Fibroblast of lung (primary cell): ENCODE data around the gene PSMB1. TPM values are rescaled to one million over a fixed set of nuclear protein-coding genes. Genes with fewer than 3 reads are reported as not detected.

Experiments
- DNase-seq, 2 donors: peaks; one replicate each; pipeline versions ENCODE4 v3.0.0 to v3.0.0-alpha.2; 2010; ENCODE audit warnings: low read depth in 2 of 2
- H2AFZ ChIP-seq: 2 replicates; pipeline ENCODE4 v1.5.1; 2012; ENCODE audit warnings: low read length, control low read depth, inconsistent platforms
- H3K27ac ChIP-seq: 2 replicates; pipeline ENCODE4 v1.5.1; 2011; ENCODE audit warnings: low read length, control low read depth; ENCODE audit not compliant: insufficient read depth
- H3K27me3 ChIP-seq: 2 replicates; pipeline ENCODE4 v1.5.1; 2011; ENCODE audit warnings: mild to moderate bottlenecking, low read length; ENCODE audit not compliant: control insufficient read depth, insufficient read depth
- H3K36me3 ChIP-seq: 2 replicates; pipeline ENCODE4 v1.5.1; 2011; ENCODE audit warnings: low read length; ENCODE audit not compliant: control insufficient read depth, insufficient read depth
- H3K4me1 ChIP-seq: 2 replicates; pipeline ENCODE4 v1.5.1; 2011; ENCODE audit warnings: low read length; ENCODE audit not compliant: control insufficient read depth, insufficient read depth; ENCODE audit errors: extremely low read depth
- H3K4me2 ChIP-seq: 2 replicates; pipeline ENCODE4 v1.5.1; 2011; ENCODE audit warnings: low read length, control low read depth; ENCODE audit not compliant: insufficient read depth; ENCODE audit errors: extremely low read depth
- H3K4me3 ChIP-seq, 4 experiments: fragments of 200-600 bp in 1 of 4; sonication (generic) in 1 of 4; replicated peaks in 1 of 4; 2 replicates each; pipeline ENCODE4 v1.5.1; 2011 to 2016; ENCODE audit warnings: low read length in 4 of 4, low read depth in 3 of 4, mild to moderate bottlenecking in 3 of 4, control low read depth in 2 of 4, inconsistent platforms in 1 of 4, mixed read lengths in 1 of 4; ENCODE audit not compliant: insufficient read depth in 1 of 4; ENCODE audit errors: control extremely low read depth in 1 of 4
- H3K79me2 ChIP-seq: 2 replicates; pipeline ENCODE4 v1.5.1; 2012; ENCODE audit warnings: mild to moderate bottlenecking, low read length, inconsistent platforms; ENCODE audit not compliant: control insufficient read depth, insufficient read depth
- H3K9ac ChIP-seq: 2 replicates; pipeline ENCODE4 v1.5.1; 2011; ENCODE audit warnings: mild to moderate bottlenecking, low read length, control low read depth; ENCODE audit not compliant: insufficient read depth
- H3K9me3 ChIP-seq: 2 replicates; pipeline ENCODE4 v1.5.1; 2012; ENCODE audit warnings: low read depth, low read length; ENCODE audit not compliant: control insufficient read depth, insufficient read depth
- H4K20me1 ChIP-seq: 2 replicates; pipeline ENCODE4 v1.5.1; 2011; ENCODE audit warnings: low read length; ENCODE audit not compliant: control insufficient read depth, insufficient read depth; ENCODE audit errors: extremely low read depth
- EZH2 ChIP-seq: IDR thresholded peaks from 2 replicates; pipeline ENCODE4 v1.5.1; 2012; ENCODE audit warnings: low read length, control low read depth, mild to moderate bottlenecking; ENCODE audit errors: missing control alignments
- polyA plus RNA-seq, 2 donors: library from polyadenylated mRNA; depleted of rRNA in 1 of 2; stranded (reverse) in 1 of 2; unstranded in 1 of 2; fragments of >200 nt; gene quantifications; 2 replicates each; pipeline ENCODE4 v1.2.1, GENCODE V29; 2011 to 2012; ENCODE audit warnings: missing spikeins in 1 of 2
- total RNA-seq: library from RNA; depleted of rRNA; stranded (reverse); fragments of >200 nt; gene quantifications from 2 replicates; pipeline ENCODE4 v1.2.1, GENCODE V29; 2014
- TF ChIP-seq, protein P1 (sequence below), 2 donors: IDR thresholded peaks in 1 of 2; conservative IDR thresholded peaks in 1 of 2; 1 replicate in 1 of 2; 2 replicates in 1 of 2; pipeline ENCODE4 v1.5.1; 2011 to 2012; ENCODE audit warnings: low read length in 2 of 2, control low read depth in 1 of 2, inconsistent platforms in 1 of 2, low read depth in 1 of 2, mild to moderate bottlenecking in 1 of 2

The PSMB1 gene
- total and polyA plus RNA-seq, 2 donors (not counting 1 experiment from before 2014, with no cell fraction given) = 227 to 489 TPM

GRCh38 chr6:170554013-170554795, 1.1 kb upstream of the PSMB1 start, which contains the start of gene TBP:
Gene TBP, plus strand, starts transcription at chr6:170554369. Its CDS starts 2,661 bp downstream, at chr6:170557030.
- H3K36me3 ChIP-seq = peaks cover 2% of the 10 kb centered on the region
- H3K27me3 ChIP-seq = no peaks in the 10 kb centered on the region
- H3K4me2 ChIP-seq = peak within 1 kb of the TSS; percentile 98
- peak within 1 kb of the TSS; percentile 97 for H3K27ac ChIP-seq
- H3K4me1 ChIP-seq = peaks cover 5% of the 10 kb centered on the region
- peaks cover 68% of the 10 kb centered on the region for H3K79me2 ChIP-seq
- H2AFZ ChIP-seq = peak within 1 kb of the TSS; percentile 94
- DNase-seq = peak; percentile 99
- no peaks in the 10 kb centered on the region for H4K20me1 ChIP-seq
- H3K9me3 ChIP-seq = no peaks in the 10 kb centered on the region
- TF ChIP-seq, protein P1, sequence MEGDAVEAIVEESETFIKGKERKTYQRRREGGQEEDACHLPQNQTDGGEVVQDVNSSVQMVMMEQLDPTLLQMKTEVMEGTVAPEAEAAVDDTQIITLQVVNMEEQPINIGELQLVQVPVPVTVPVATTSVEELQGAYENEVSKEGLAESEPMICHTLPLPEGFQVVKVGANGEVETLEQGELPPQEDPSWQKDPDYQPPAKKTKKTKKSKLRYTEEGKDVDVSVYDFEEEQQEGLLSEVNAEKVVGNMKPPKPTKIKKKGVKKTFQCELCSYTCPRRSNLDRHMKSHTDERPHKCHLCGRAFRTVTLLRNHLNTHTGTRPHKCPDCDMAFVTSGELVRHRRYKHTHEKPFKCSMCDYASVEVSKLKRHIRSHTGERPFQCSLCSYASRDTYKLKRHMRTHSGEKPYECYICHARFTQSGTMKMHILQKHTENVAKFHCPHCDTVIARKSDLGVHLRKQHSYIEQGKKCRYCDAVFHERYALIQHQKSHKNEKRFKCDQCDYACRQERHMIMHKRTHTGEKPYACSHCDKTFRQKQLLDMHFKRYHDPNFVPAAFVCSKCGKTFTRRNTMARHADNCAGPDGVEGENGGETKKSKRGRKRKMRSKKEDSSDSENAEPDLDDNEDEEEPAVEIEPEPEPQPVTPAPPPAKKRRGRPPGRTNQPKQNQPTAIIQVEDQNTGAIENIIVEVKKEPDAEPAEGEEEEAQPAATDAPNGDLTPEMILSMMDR (conservative IDR thresholded peaks at IDR 0.05 in 1 of 2, IDR thresholded peaks at IDR 0.05 in 1 of 2; ENCODE audit: low read depth in 1 of 2, low read length in 2 of 2) = no peak
- TF ChIP-seq EZH2 = no peak
- H3K4me3 ChIP-seq = peak within 1 kb of the TSS; percentile 71 to 100 (median 90)
- peak within 1 kb of the TSS; percentile 94 for H3K9ac ChIP-seq

GRCh38 chr6:170553534-170554012, 466 bp upstream of the PSMB1 start:
- Histone ChIP-seq H4K20me1 (no peaks in the 10 kb centered on the region), H3K27me3 (no peaks in the 10 kb centered on the region), H3K4me2 (peak overlapping the region; percentile 98), H3K79me2 (peaks cover 74% of the 10 kb centered on the region), H3K4me3 (peak overlapping the region; percentile 71 to 100 (median 90)), H3K9me3 (no peaks in the 10 kb centered on the region), H3K4me1 (peaks cover 5% of the 10 kb centered on the region), H2AFZ (peak overlapping the region; percentile 94), H3K9ac (peak overlapping the region; percentile 90), H3K36me3 (peaks cover 2% of the 10 kb centered on the region), H3K27ac (peak overlapping the region; percentile 97)
- peak; percentile 39 to 72 for DNase-seq
- TF ChIP-seq EZH2 = no peak
- TF ChIP-seq, protein P1 (conservative IDR thresholded peaks at IDR 0.05 in 1 of 2, IDR thresholded peaks at IDR 0.05 in 1 of 2; ENCODE audit: low read depth in 1 of 2, low read length in 2 of 2) = no peak

GRCh38 chr6:170545405-170545804, 7.7 kb downstream of the PSMB1 start:
- no peak overlapping the region for H3K9ac ChIP-seq
- H4K20me1 ChIP-seq = no peaks in the 10 kb centered on the region
- peak overlapping the region; percentile 24 for H3K27ac ChIP-seq
- H3K27me3 ChIP-seq = no peaks in the 10 kb centered on the region
- peaks cover 55% of the 10 kb centered on the region for H3K79me2 ChIP-seq
- H3K4me1 ChIP-seq = no peaks in the 10 kb centered on the region
- no peak overlapping the region for H3K4me2 ChIP-seq
- no peaks in the 10 kb centered on the region for H3K9me3 ChIP-seq
- peak; percentile 10 to 48 for DNase-seq
- H2AFZ ChIP-seq = no peak overlapping the region
- no peak for TF ChIP-seq EZH2
- TF ChIP-seq, protein P1 (conservative IDR thresholded peaks at IDR 0.05 in 1 of 2, IDR thresholded peaks at IDR 0.05 in 1 of 2; ENCODE audit: low read depth in 1 of 2, low read length in 2 of 2) = no peak
- H3K36me3 ChIP-seq = peaks cover 16% of the 10 kb centered on the region
- no peak overlapping the region for H3K4me3 ChIP-seq
